Mucosa of stomach (tissue), 1 donor: ENCODE measurements around the gene SIDT2.
"Not testable (repeated sequence)": the region's sequence is repeated elsewhere in the genome, so short reads cannot be mapped to it uniquely, and the experiment has no call there.

Source experiments
- H3K27me3 ChIP-seq: one replicate; pipeline ENCODE4 v1.7.0; 2013; ENCODE audit warnings: mild to moderate bottlenecking, low read length; ENCODE audit not compliant: control insufficient read depth, insufficient read depth
- H3K36me3 ChIP-seq: one replicate; pipeline ENCODE4 v1.7.0; 2013; ENCODE audit warnings: low read length; ENCODE audit not compliant: control insufficient read depth, insufficient read depth
- H3K4me1 ChIP-seq: one replicate; pipeline ENCODE4 v1.7.0; 2013; ENCODE audit warnings: mild to moderate bottlenecking, low read length; ENCODE audit not compliant: control insufficient read depth, insufficient read depth
- H3K4me3 ChIP-seq: one replicate; pipeline ENCODE4 v1.7.0; 2013; ENCODE audit warnings: low read length
- H3K9ac ChIP-seq: one replicate; pipeline ENCODE4 v1.7.0; 2013; ENCODE audit warnings: mild to moderate bottlenecking, low read length, moderate library complexity
- H3K9me3 ChIP-seq: one replicate; pipeline ENCODE4 v1.7.0; 2013; ENCODE audit warnings: mild to moderate bottlenecking, low read length, moderate library complexity; ENCODE audit not compliant: control insufficient read depth
- donor health status: Pancreatic carcinoma.

SIDT2 gene

GRCh38 chr11:117175781-117176180 is 2.8 kb upstream of the SIDT2 start:
- Histone ChIP-seq H3K4me3 (no peak overlapping the region), H3K27me3 (no peaks in the 10 kb centered on the region), H3K9ac (no peak overlapping the region), H3K36me3 (no peaks in the 10 kb centered on the region), H3K4me1 (peaks cover 30% of the 10 kb centered on the region), H3K9me3 (no peaks in the 10 kb centered on the region)

DNA sequence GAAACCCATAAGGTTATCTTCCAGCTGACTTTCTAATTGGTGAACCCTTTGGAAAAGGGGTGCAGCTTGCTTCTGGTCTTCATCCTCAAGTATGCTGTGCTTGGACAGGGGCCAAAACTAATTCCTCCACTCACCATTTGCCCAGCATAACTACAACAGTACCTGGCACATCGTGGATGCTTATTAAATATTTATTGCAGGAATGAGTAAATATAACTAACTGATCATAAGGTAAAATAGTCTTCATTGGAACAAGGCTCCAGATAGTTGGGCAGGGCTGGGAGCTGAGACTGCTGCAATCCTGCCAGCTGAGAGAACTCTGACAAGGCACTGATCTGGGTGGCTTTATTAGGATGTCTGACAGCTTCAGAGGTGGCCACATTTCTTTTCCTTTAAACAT is 2.4 kb upstream of the SIDT2 start:
- H3K9me3 ChIP-seq: no peaks in the 10 kb centered on the region
- peaks cover 34% of the 10 kb centered on the region for H3K4me1 ChIP-seq
- H3K27me3 ChIP-seq: no peaks in the 10 kb centered on the region
- no peak overlapping the region for H3K9ac ChIP-seq
- no peak overlapping the region for H3K4me3 ChIP-seq
- no peaks in the 10 kb centered on the region for H3K36me3 ChIP-seq

DNA sequence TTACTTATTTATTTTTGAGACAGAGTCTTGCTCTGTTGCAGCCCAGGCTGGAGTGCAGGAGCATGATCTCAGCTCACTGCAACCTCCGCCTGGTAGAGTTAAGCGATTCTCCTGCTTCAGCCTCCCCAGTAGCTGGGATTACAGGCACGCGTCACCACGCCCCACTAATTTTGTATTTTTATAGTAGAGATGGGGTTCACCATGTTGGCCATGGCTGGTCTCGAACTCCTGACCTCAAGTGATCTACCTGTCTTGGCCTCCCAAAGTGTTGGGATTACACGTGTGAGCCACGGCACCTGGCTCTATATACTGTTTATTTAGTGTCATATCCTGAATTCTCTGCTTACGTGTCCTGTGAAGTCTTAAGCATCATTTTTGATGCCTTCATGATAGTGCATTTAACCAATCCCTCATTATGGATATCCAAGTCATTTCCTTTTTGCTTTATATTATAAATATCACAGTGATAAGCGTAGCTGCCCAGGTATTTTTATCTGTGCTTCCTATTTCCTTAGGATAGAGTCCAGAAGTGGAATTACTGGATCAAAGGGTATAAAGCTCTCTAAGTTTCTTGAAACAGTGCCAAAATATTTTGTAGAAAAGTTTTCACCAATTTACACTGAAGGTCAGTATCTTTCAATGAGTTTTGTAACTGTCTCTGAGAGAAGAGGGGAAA is 871 bp upstream of the SIDT2 start:
- Histone ChIP-seq H3K9me3 (no peaks in the 10 kb centered on the region), H3K4me3 (peak overlapping the region; percentile 10), H3K36me3 (no peaks in the 10 kb centered on the region), H3K9ac (peak overlapping the region; percentile 47), H3K4me1 (peaks cover 46% of the 10 kb centered on the region), H3K27me3 (no peaks in the 10 kb centered on the region)

- Histone ChIP-seq H3K9ac (peak overlapping the region; percentile 90), H3K4me3 (peak overlapping the region; percentile 52), H3K9me3 (no peaks in the 10 kb centered on the region), H3K27me3 (no peaks in the 10 kb centered on the region), H3K36me3 (no peaks in the 10 kb centered on the region), H3K4me1 (peaks cover 48% of the 10 kb centered on the region)
Observed at GRCh38 chr11:117179048-117179999, 781 bp downstream of the SIDT2 start.

- Histone ChIP-seq H3K9ac (peak overlapping the region; percentile 90), H3K9me3 (no peaks in the 10 kb centered on the region), H3K4me3 (peak overlapping the region; percentile 52), H3K27me3 (no peaks in the 10 kb centered on the region), H3K36me3 (no peaks in the 10 kb centered on the region), H3K4me1 (peaks cover 52% of the 10 kb centered on the region)
Observed at GRCh38 chr11:117180020-117180419, 1.5 kb downstream of the SIDT2 start.

GRCh38 chr11:117180661-117181585 is 2.4 kb downstream of the SIDT2 start:
- peaks cover 61% of the 10 kb centered on the region for H3K4me1 ChIP-seq
- no peak overlapping the region for H3K4me3 ChIP-seq
- H3K9ac ChIP-seq: peak overlapping the region; percentile 90
- no peaks in the 10 kb centered on the region for H3K27me3 ChIP-seq
- peaks cover 2% of the 10 kb centered on the region for H3K36me3 ChIP-seq
- H3K9me3 ChIP-seq: no peaks in the 10 kb centered on the region

DNA sequence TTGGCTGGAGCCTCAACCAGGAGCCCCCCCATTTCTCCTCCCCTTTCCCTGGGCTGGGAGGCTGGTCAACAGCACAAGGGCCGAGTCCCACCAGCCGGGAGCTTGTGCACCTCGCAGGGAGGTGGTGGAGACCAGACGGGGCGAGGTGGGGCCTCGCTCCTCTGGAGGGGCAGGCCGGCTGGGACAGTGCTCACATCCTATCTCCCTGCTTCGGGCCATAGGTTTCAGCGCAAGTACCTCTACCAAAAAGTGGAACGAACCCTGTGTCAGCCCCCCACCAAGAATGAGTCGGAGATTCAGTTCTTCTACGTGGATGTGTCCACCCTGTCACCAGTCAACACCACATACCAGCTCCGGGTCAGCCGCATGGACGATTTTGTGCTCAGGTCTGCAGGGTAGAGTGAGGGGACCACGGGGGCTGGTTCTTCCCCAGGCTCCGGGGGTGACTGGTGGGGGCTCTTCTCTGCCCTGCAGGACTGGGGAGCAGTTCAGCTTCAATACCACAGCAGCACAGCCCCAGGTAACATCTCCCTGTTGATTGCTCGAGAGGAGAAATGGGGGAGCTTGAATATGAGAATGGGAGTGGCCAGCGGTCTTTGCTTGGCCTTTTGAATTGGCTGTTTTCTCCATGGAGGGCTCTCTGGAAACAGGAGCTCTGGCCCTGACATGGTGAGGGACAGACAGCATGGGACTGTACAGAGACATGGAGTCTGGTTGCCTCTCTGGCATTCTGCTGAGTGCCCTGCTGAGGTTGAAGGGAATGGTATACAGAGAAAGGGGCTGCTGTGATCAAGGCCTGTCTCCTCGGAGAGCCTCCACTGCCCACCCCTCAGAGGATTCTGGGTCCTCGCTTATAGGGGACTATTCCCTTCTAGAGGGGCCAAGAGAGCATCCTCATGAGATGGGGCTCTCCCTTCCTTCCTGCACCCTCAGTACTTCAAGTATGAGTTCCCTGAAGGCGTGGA is 3.3 kb downstream of the SIDT2 start:
- Histone ChIP-seq H3K36me3 (peaks cover 7% of the 10 kb centered on the region), H3K4me3 (no peak overlapping the region), H3K9me3 (no peaks in the 10 kb centered on the region), H3K9ac (peak overlapping the region; percentile 22), H3K4me1 (peaks cover 70% of the 10 kb centered on the region), H3K27me3 (no peaks in the 10 kb centered on the region)

DNA sequence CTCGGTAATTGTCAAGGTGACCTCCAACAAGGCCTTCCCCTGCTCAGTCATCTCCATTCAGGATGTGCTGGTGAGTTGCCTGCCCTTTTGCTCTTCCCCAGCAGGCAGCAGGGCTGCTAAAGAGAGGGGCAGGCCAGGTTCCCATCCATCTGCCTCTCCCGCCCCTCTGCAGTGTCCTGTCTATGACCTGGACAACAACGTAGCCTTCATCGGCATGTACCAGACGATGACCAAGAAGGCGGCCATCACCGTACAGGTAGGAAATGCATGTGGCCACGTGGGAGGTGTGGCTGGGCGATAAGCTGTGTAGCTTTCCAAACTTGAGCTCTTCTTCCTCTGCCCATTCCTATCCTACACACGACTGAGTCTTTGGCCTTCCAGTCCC is 4.0 kb downstream of the SIDT2 start:
- Histone ChIP-seq H3K9me3 (no peaks in the 10 kb centered on the region), H3K9ac (no peak overlapping the region), H3K4me1 (peaks cover 74% of the 10 kb centered on the region), H3K36me3 (peaks cover 13% of the 10 kb centered on the region), H3K4me3 (no peak overlapping the region), H3K27me3 (no peaks in the 10 kb centered on the region)

GRCh38 chr11:117183178-117183577 is 4.6 kb downstream of the SIDT2 start:
- Histone ChIP-seq H3K36me3 (peaks cover 15% of the 10 kb centered on the region), H3K4me1 (peaks cover 75% of the 10 kb centered on the region)
- not testable (repeated sequence) for H3K9me3 ChIP-seq

DNA sequence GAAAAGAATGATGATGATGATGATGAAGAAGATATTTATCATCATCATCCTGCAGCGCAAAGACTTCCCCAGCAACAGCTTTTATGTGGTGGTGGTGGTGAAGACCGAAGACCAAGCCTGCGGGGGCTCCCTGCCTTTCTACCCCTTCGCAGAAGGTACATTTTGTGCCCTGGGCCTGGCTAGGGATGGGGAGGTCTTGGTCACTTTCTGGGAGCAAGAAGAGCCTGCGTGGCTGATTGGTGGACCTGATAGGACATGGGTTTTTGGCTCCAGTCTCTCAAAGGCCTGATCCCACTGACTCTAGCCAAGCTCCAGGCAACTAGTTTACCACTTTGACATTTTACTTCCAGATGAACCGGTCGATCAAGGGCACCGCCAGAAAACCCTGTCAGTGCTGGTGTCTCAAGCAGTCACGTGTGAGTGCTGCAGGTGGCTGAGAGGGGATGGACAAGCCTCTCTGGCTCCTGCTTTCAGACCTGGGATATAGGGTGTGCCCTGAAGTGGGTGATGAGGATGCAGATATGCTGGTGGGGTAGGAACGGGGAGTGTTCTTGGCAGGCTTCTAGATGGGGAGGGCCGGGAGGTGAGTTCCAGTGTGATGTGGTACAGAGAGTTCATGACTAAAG is 5.3 kb downstream of the SIDT2 start:
- H3K9ac ChIP-seq: no peak overlapping the region
- no peaks in the 10 kb centered on the region for H3K9me3 ChIP-seq
- H3K4me3 ChIP-seq: no peak overlapping the region
- peaks cover 77% of the 10 kb centered on the region for H3K4me1 ChIP-seq
- H3K27me3 ChIP-seq: no peaks in the 10 kb centered on the region
- H3K36me3 ChIP-seq: peaks cover 15% of the 10 kb centered on the region

More at GRCh38 chr11:117183178-117183577, 4.6 kb downstream of the SIDT2 start:
- not testable (repeated sequence) for H3K9ac ChIP-seq, H3K27me3 ChIP-seq, H3K4me3 ChIP-seq
